Peyer's patch (tissue), 4 donors: ENCODE results near the gene CNTNAP2. TPM values are rescaled to one million over a fixed set of nuclear protein-coding genes. Genes with fewer than 3 reads are reported as not detected.

ENCODE experiments used
- DNase-seq, 3 donors: peaks; one replicate each; pipeline ENCODE4 v3.0.0-alpha.2; 2017 to 2019
- H3K27ac ChIP-seq, 4 donors: fragments of 200-600 bp; sonication (generic); one replicate each; pipeline ENCODE4 v1.5.1; 2016 to 2019
- H3K27me3 ChIP-seq, 2 donors: fragments of 200-600 bp; sonication (generic); one replicate each; pipeline ENCODE4 v1.5.1; 2019
- H3K36me3 ChIP-seq, 3 donors: fragments of 200-600 bp; sonication (generic); one replicate each; pipeline ENCODE4 v1.5.1; 2016 to 2019
- H3K4me1 ChIP-seq, 4 donors: fragments of 200-600 bp; sonication (generic); one replicate each; pipeline ENCODE4 v1.5.1; 2016 to 2019
- H3K4me3 ChIP-seq, 4 donors: fragments of 200-600 bp; sonication (generic); 1 replicate in 3 of 4; 2 replicates in 1 of 4; pipeline ENCODE4 v1.5.1; 2016 to 2019; ENCODE audit warnings: mild to moderate bottlenecking in 1 of 4
- H3K9me3 ChIP-seq, 4 donors: fragments of 200-600 bp; sonication (generic); one replicate each; pipeline ENCODE4 v1.5.1; 2016 to 2019; ENCODE audit warnings: mild to moderate bottlenecking in 1 of 4
- POLR2A ChIP-seq, 2 donors: fragments of 450-650 bp; IDR thresholded peaks; one replicate each; pipeline ENCODE4 v1.5.1; 2017; ENCODE audit warnings: antibody characterized with exemption in 2 of 2, mild to moderate bottlenecking in 2 of 2, moderate library complexity in 2 of 2
- total RNA-seq, 4 donors: library from RNA; depleted of rRNA; stranded (reverse); fragments of >200 nt; gene quantifications; one replicate each; pipeline ENCODE4 v1.1.0, GENCODE V29; 2016
- TF ChIP-seq, protein P1 (sequence below), 6 experiments: fragments of 450-650 bp in 4 of 6; fragments of 200-600 bp in 2 of 6; sonication (generic) in 1 of 6; IDR thresholded peaks; one replicate each; pipeline ENCODE4 v1.5.1; 2017 to 2019; ENCODE audit warnings: antibody characterized with exemption in 6 of 6, mild to moderate bottlenecking in 3 of 6, moderate library complexity in 1 of 6

CNTNAP2 gene
- total RNA-seq, 4 donors from 2014 or later = 1.5 to 4.9 (median 3.6) TPM

DNA sequence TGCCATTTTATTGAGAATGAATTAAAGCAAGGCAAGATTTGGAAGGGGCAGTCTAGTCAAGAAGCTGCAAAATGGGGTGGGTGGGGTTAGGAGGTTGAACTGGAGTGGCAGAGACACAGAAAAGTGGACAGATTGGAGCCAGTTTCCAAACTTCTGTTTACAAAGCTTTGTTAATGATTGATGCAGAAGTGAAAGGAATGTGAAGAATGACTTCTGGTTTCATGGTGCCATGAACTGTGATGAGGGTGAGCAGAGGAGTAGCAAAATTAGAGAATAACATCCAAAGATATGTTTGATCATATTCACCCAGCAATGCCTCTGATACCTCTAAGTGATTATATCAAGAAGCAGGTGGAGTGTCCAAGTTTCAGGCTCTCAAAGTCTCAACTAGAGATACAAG, 1356.0 kb downstream of the CNTNAP2 start:
- H3K27ac ChIP-seq = no peak overlapping the region
- no peaks in the 10 kb centered on the region for H3K4me1 ChIP-seq
- no peak overlapping the region for H3K4me3 ChIP-seq
- H3K9me3 ChIP-seq = no peaks in the 10 kb centered on the region
- H3K36me3 ChIP-seq = no peaks in the 10 kb centered on the region
- no peak for DNase-seq
- no peaks in the 10 kb centered on the region for H3K27me3 ChIP-seq
- no peak for TF ChIP-seq POLR2A (IDR thresholded peaks at IDR 0.05)

DNA sequence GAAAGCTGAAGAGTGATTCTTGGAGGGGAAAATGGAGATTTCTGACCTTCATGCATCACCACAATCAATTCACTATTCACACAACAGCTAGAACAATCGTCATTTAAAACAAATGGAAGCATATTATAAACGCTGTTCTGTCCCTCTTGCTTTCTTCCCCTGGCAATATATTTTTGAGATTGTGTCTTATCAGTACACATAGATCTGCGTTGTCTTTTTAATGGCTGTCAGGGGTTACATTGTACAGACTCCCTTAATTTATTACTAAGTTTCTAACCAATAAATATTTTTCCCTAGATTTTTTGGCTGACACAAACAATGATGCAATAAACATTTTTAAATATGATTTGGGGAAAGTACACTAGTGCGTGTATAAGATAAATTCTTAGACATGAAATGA, 1358.3 kb downstream of the CNTNAP2 start:
- no peak for TF ChIP-seq POLR2A (IDR thresholded peaks at IDR 0.05)
- TF ChIP-seq, protein P1, sequence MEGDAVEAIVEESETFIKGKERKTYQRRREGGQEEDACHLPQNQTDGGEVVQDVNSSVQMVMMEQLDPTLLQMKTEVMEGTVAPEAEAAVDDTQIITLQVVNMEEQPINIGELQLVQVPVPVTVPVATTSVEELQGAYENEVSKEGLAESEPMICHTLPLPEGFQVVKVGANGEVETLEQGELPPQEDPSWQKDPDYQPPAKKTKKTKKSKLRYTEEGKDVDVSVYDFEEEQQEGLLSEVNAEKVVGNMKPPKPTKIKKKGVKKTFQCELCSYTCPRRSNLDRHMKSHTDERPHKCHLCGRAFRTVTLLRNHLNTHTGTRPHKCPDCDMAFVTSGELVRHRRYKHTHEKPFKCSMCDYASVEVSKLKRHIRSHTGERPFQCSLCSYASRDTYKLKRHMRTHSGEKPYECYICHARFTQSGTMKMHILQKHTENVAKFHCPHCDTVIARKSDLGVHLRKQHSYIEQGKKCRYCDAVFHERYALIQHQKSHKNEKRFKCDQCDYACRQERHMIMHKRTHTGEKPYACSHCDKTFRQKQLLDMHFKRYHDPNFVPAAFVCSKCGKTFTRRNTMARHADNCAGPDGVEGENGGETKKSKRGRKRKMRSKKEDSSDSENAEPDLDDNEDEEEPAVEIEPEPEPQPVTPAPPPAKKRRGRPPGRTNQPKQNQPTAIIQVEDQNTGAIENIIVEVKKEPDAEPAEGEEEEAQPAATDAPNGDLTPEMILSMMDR (IDR thresholded peaks at IDR 0.05) = no peak
- DNase-seq = no peak

DNA sequence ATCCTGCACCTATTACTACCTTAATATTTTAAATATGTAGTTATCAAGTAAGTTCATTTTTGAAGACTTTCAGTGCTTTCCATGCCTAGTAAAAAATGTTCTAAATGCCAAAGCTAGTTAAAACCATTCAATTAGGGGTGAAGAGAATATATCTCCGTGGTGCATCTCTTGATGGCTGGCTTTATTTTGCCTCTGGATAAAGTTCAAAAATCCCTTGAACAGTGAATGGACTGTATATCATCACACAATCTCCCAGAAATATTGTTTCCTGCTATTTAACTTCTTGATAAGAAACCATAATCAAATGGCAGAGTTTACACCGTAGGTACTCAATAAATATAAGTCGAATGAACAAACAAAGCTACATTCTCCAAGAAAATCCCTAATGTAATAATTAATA, 1360.9 kb downstream of the CNTNAP2 start:
- Histone ChIP-seq H3K27ac (no peak overlapping the region), H3K4me3 (no peak overlapping the region), H3K9me3 (peaks cover 0 to 5% (median 0%) of the 10 kb centered on the region in 4 donors), H3K36me3 (no peaks in the 10 kb centered on the region), H3K27me3 (no peaks in the 10 kb centered on the region), H3K4me1 (no peaks in the 10 kb centered on the region)
- no peak for DNase-seq
- TF ChIP-seq, protein P1 (IDR thresholded peaks at IDR 0.05) = no peak
- TF ChIP-seq POLR2A (IDR thresholded peaks at IDR 0.05) = no peak

More for the DNA sequence above, 1358.3 kb downstream of the CNTNAP2 start:
- Histone ChIP-seq H3K27ac (no peak overlapping the region), H3K27me3 (no peaks in the 10 kb centered on the region), H3K9me3 (no peaks in the 10 kb centered on the region), H3K36me3 (no peaks in the 10 kb centered on the region), H3K4me3 (no peak overlapping the region), H3K4me1 (no peaks in the 10 kb centered on the region)

DNA sequence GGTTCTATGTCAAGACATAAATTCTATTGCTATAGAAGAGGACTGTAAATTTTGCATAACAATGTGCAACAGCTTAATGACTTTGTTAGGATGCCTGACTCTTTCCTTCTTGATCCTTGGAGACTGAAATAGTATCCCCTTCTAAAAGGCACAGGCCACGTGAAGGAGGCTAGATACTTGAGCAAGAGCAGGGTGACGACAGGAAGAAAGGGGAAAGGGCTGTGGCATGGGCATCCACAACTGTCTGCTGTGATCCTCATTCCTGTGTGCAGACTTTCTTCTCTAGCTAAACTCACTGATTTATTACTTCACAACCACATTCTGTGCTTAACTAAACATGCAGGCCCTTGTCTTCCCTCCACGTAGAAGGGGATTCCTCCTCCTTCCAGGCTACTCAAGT, 1362.2 kb downstream of the CNTNAP2 start:
- Histone ChIP-seq H3K9me3 (peaks cover 0 to 5% (median 0%) of the 10 kb centered on the region in 4 donors), H3K4me3 (no peak overlapping the region), H3K36me3 (no peaks in the 10 kb centered on the region), H3K27me3 (no peaks in the 10 kb centered on the region), H3K4me1 (no peaks in the 10 kb centered on the region), H3K27ac (no peak overlapping the region)
- DNase-seq = no peak
- TF ChIP-seq, protein P1 (IDR thresholded peaks at IDR 0.05) = no peak
- no peak for TF ChIP-seq POLR2A (IDR thresholded peaks at IDR 0.05)

DNA sequence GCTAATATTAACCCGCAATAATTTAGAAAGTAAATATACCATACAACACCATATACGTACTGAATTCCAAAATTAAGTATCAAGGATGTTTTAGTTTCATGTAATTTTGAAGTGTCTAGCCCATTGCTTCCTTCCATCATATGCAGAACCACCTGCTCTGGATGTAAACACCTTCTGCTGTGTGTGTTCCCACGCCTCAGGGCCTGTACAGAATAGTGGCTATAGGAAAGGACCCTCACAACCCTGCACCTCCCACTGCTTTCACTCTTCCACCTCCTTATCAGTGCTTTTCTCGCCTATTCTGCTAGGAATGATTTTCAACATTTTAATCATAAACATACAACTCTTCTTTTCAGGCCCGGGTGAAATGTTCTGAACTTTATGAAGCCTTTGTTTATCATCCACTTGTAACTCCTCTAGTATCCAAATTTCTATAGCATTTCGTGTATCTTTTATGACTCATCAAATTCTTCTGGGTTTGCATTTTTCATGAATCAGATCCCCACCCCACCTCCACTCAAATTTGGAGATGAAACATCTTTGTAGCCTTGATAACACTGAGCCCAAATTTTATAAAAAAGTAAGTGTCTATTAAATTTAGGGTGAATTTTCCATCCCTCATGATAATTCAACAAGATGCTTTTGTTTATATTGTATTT, 1367.2 kb downstream of the CNTNAP2 start:
- DNase-seq = no peak
- Histone ChIP-seq H3K4me3 (no peak overlapping the region), H3K9me3 (peaks cover 0 to 5% (median 0%) of the 10 kb centered on the region in 4 donors), H3K27me3 (no peaks in the 10 kb centered on the region), H3K27ac (no peak overlapping the region), H3K4me1 (no peaks in the 10 kb centered on the region), H3K36me3 (no peaks in the 10 kb centered on the region)
- no peak for TF ChIP-seq POLR2A (IDR thresholded peaks at IDR 0.05)
- TF ChIP-seq, protein P1 (IDR thresholded peaks at IDR 0.05) = no peak

DNA sequence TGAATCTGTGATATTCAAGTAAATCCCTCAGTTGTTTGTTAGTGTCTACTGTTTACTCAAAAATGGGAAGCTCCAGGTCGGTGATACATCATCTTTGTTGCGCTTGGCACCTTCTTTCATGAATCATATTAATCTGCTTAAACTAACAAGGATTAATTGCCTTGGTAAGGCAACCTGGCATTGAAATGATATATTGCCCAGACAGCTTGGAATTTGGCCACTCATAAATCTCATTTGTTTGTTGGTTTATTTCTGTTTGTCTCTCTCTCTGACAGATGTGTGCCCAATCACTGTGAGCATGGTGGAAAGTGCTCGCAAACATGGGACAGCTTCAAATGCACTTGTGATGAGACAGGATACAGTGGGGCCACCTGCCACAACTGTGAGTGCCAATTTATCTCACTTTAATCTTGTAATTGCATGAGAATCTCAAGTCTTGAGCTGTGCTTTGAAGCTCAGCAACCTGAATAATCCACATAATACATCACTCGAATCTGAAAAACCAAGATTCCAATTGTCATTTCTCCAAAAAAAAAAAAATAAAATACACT, 1369.1 kb downstream of the CNTNAP2 start:
- Histone ChIP-seq H3K4me1 (no peaks in the 10 kb centered on the region), H3K36me3 (no peaks in the 10 kb centered on the region), H3K4me3 (no peak overlapping the region), H3K27me3 (no peaks in the 10 kb centered on the region), H3K27ac (no peak overlapping the region), H3K9me3 (peaks cover 0 to 5% (median 0%) of the 10 kb centered on the region in 4 donors)
- no peak for DNase-seq
- no peak for TF ChIP-seq POLR2A (IDR thresholded peaks at IDR 0.05)
- TF ChIP-seq, protein P1 (IDR thresholded peaks at IDR 0.05) = no peak
